ENCODE results near the gene ANXA3. TPM values are rescaled to one million over a fixed set of nuclear protein-coding genes. Genes with fewer than 3 reads are reported as not detected.

The ANXA3 gene
- total and polyA plus RNA-seq, 8 donors: 26.1 to 235 (median 151) TPM

DNA sequence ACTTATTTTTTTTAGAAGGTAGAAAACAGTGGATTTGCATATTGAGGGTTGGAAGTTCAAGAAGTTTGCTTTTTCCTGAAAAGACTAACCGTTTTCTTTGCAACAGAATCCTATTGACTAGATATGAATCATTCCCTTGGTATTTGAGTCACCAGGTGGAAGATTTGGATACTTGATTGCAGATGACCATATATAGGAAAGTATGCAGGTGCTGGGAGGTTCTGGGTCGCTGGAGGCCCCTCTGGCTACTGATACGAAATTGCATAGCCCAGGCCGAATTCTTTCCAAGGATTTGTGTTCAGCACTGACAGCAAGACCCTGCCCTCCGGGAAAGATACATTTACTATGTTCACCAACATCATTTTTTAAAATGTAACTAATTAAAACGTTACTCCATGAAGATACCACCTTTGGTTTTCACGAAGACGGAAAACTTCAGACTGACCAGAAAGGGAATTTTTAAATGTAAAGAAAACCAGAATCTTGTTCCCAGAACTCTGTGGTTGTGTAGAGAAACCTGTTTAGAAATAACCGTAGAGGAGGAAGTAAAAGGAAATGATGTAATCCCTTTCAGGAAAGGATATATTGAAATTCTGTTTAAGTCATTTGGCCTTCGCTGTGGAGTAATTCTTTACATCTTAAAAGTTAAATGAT is 946 bp downstream of the ANXA3 start:
- peak overlapping the region; percentile 85 to 98 (median 92) for H3K27ac ChIP-seq
- H3K9me3 ChIP-seq: no peaks in the 10 kb centered on the region

DNA sequence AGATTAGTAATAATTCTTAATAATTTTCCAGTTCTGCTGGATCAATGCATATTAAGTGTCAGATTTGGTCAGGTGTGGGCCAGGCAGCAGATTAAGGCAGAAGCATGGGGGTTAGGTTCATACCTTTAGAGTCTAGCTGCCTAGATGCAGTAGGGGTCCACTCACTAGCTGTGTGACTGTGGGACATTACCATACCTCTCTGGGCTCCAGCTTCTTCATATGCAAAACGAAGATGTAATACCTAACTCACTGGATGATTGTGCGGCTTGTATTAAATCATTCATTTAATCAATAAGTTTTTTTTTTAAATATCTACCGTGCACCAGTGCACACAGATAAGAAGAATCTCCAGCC is 1.4 kb downstream of the ANXA3 start:
- 53 to 76% (median 61%) methylated on average over 3 of the region's 3 CpGs for WGBS, 5 donors
- no peak for DNase-seq
- peak overlapping the region; percentile 55 to 65 (median 58) for H3K4me3 ChIP-seq
- TF ChIP-seq EP300 (IDR thresholded peaks at IDR 0.05) (no peak), POLR2AphosphoS5 (IDR thresholded peaks at IDR 0.05) (no peak)
- H3K9me3 ChIP-seq: no peaks in the 10 kb centered on the region
- intact Hi-C loops (cut with DNase I; ENCODE audit: low total_unique reads): no loop called here
- H3K36me3 ChIP-seq: peaks cover 0 to 3% (median 0%) of the 10 kb centered on the region in 4 donors
- peaks cover 0 to 16% (median 7%) of the 10 kb centered on the region in 3 donors for H3K27me3 ChIP-seq
- H3K27ac ChIP-seq: peak overlapping the region; percentile 85 to 95 (median 90)
- peaks cover 5 to 48% (median 22%) of the 10 kb centered on the region in 4 donors for H3K4me1 ChIP-seq

More for the DNA sequence above, 946 bp downstream of the ANXA3 start:
- Histone ChIP-seq H3K36me3 (peaks cover 0 to 3% (median 0%) of the 10 kb centered on the region in 4 donors), H3K4me1 (peaks cover 5 to 43% (median 19%) of the 10 kb centered on the region in 4 donors), H3K4me3 (peak overlapping the region; percentile 55 to 65 (median 58)), H3K27me3 (peaks cover 0 to 16% (median 7%) of the 10 kb centered on the region in 3 donors)
- intact Hi-C loops (cut with DNase I; ENCODE audit: low total_unique reads): no loop called here
- WGBS, 5 donors: 19 to 43% (median 29%) methylated on average over 10 of the region's 10 CpGs
- peak in 1 of 2 donors; percentile 75 for DNase-seq
- TF ChIP-seq POLR2AphosphoS5 (IDR thresholded peaks at IDR 0.05): no peak
- TF ChIP-seq, protein P1, sequence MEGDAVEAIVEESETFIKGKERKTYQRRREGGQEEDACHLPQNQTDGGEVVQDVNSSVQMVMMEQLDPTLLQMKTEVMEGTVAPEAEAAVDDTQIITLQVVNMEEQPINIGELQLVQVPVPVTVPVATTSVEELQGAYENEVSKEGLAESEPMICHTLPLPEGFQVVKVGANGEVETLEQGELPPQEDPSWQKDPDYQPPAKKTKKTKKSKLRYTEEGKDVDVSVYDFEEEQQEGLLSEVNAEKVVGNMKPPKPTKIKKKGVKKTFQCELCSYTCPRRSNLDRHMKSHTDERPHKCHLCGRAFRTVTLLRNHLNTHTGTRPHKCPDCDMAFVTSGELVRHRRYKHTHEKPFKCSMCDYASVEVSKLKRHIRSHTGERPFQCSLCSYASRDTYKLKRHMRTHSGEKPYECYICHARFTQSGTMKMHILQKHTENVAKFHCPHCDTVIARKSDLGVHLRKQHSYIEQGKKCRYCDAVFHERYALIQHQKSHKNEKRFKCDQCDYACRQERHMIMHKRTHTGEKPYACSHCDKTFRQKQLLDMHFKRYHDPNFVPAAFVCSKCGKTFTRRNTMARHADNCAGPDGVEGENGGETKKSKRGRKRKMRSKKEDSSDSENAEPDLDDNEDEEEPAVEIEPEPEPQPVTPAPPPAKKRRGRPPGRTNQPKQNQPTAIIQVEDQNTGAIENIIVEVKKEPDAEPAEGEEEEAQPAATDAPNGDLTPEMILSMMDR (IDR thresholded peaks at IDR 0.05): no peak
- TF ChIP-seq POLR2A (IDR thresholded peaks at IDR 0.05): no peak
- no peak for TF ChIP-seq EP300 (IDR thresholded peaks at IDR 0.05)

DNA sequence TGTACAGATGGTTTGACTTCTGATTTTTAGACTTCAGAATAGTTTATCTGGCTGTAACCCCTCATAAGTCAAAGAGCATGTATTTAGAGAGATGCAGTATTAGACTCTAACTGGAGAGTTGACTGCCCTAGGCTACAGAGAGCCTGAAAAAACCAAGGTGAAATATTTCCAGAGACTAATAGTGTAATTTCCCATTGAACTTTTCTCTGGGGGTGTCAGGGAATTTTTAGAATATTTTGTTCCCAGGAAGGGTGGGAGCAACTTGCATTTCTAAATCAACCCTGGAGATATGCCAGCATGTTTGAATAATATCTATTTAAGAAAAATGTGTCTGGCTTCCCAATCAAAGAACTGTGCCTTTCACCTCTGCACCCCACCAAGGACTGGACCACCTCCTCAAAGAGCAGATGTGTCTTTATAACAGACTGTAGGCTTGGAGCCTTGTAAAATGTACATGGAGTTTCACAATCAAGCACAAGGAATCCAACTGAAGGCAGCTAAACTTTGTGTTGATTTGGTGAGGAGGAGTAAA is 2.0 kb downstream of the ANXA3 start:
- Histone ChIP-seq H3K4me3 (peak overlapping the region; percentile 55 to 65 (median 58)), H3K27ac (peak overlapping the region; percentile 85 to 95 (median 90)), H3K36me3 (peaks cover 0 to 3% (median 0%) of the 10 kb centered on the region in 4 donors), H3K27me3 (peaks cover 0 to 16% (median 7%) of the 10 kb centered on the region in 3 donors), H3K4me1 (peaks cover 5 to 53% (median 24%) of the 10 kb centered on the region in 4 donors), H3K9me3 (no peaks in the 10 kb centered on the region)
- DNase-seq: no peak
- TF ChIP-seq, protein P1 (IDR thresholded peaks at IDR 0.05): no peak
- TF ChIP-seq EP300 (IDR thresholded peaks at IDR 0.05) (no peak), POLR2AphosphoS5 (IDR thresholded peaks at IDR 0.05) (no peak), POLR2A (IDR thresholded peaks at IDR 0.05) (no peak)
- intact Hi-C loops (cut with DNase I; ENCODE audit: low total_unique reads): no loop called here

DNA sequence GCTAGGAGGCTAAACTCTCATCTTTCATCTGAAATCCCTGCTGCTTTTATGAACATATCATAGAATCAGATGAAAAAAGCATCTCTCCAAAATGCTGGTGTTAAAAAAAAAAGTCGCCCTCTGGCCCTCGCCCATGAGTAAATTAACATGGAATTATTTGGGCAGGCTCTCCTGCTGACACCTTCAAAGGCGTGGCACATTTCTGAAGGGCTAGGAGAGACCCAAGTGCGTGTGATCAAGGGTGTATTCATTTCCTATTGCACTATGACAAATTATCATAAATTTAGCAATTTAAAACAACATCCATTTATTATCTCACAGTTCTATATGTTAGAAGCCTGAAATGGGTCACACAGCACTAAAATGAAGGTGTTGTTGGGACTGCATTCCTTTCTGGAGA is 5.1 kb downstream of the ANXA3 start:
- no peak overlapping the region for H3K4me3 ChIP-seq
- H3K36me3 ChIP-seq: peaks cover 0 to 3% (median 0%) of the 10 kb centered on the region in 4 donors
- peaks cover 0 to 6% (median 4%) of the 10 kb centered on the region in 3 donors for H3K27me3 ChIP-seq
- H3K9me3 ChIP-seq: no peaks in the 10 kb centered on the region
- H3K4me1 ChIP-seq: peaks cover 22 to 74% (median 36%) of the 10 kb centered on the region in 4 donors
- intact Hi-C loops (cut with DNase I; ENCODE audit: low total_unique reads): no loop called here
- DNase-seq: no peak
- 55 to 73% (median 64%) methylated on average over 4 of the region's 4 CpGs for WGBS, 5 donors
- H3K27ac ChIP-seq: peak overlapping the region; percentile 65 to 79 (median 69)
- TF ChIP-seq POLR2A (IDR thresholded peaks at IDR 0.05) (no peak), POLR2AphosphoS5 (IDR thresholded peaks at IDR 0.05) (no peak), EP300 (IDR thresholded peaks at IDR 0.05) (no peak)
- TF ChIP-seq, protein P1 (IDR thresholded peaks at IDR 0.05): no peak

All from stomach (tissue), 9 donors.